Stomach (tissue), 9 donors: ENCODE data around the gene ASAP2. TPM values are rescaled to one million over a fixed set of nuclear protein-coding genes. Genes with fewer than 3 reads are reported as not detected.
A peak's percentile ranks its signal among the peaks of the same experiment; 100 is the strongest.

ENCODE experiments used
- DNase-seq, 2 donors: peaks; one replicate each; pipeline versions ENCODE4 v3.0.0 to v3.0.0-alpha.2; 2013 to 2019
- H3K27ac ChIP-seq, 5 donors: fragments of 200-600 bp in 4 of 5; sonication (generic) in 4 of 5; one replicate each; pipeline ENCODE4 v1.5.1; 2013 to 2019; ENCODE audit warnings: mild to moderate bottlenecking in 1 of 5, moderate library complexity in 1 of 5
- H3K27me3 ChIP-seq, 3 donors: fragments of 200-600 bp; sonication (generic); one replicate each; pipeline ENCODE4 v1.5.1; 2017 to 2019; ENCODE audit warnings: mixed run types in 1 of 3
- H3K36me3 ChIP-seq, 4 donors: fragments of 200-600 bp; sonication (generic); 1 replicate in 3 of 4; 2 replicates in 1 of 4; pipeline ENCODE4 v1.5.1; 2016 to 2019
- H3K4me1 ChIP-seq, 4 donors: fragments of 200-600 bp; sonication (generic); one replicate each; pipeline ENCODE4 v1.5.1; 2016 to 2019
- H3K4me3 ChIP-seq, 4 donors: fragments of 200-600 bp; sonication (generic) in 3 of 4; one replicate each; pipeline ENCODE4 v1.5.1; 2016 to 2019; ENCODE audit warnings: mild to moderate bottlenecking in 1 of 4
- H3K9me3 ChIP-seq, 4 donors: fragments of 200-600 bp; sonication (generic); one replicate each; pipeline ENCODE4 v1.5.1; 2016 to 2019
- EP300 ChIP-seq: sonication (generic); formaldehyde crosslinking; IDR thresholded peaks from one replicate; pipeline ENCODE4 v1.6.1; 2017; ENCODE audit warnings: antibody characterized with exemption
- POLR2A ChIP-seq, 4 donors: fragments of 450-650 bp; IDR thresholded peaks; one replicate each; pipeline ENCODE4 v1.6.1; 2016; ENCODE audit warnings: antibody characterized with exemption in 4 of 4, control low read depth in 2 of 4, mild to moderate bottlenecking in 1 of 4, moderate library complexity in 1 of 4
- POLR2AphosphoS5 ChIP-seq, 3 donors: sonication (generic); formaldehyde crosslinking; IDR thresholded peaks; one replicate each; pipeline ENCODE4 v1.6.1; 2016; ENCODE audit warnings: antibody characterized with exemption in 3 of 3
- WGBS, 5 donors: extraction: QIAGEN DNeasy Blood & Tissue Kit in 3 of 5; methylation state at CpG; one replicate each; pipeline versions ENCODE4 v1.1.5 to v1.1.7; 2013 to 2018; 5-methylcytosine and 5-hydroxymethylcytosine counted together
- intact Hi-C: fragments of 100-400 bp; cut with DNase I; formaldehyde crosslinking; loops from one replicate; pipeline ENCODE4 v1.15.1; 2023; ENCODE audit warnings: low total_unique reads
- polyA plus RNA-seq, 3 donors: library from polyadenylated mRNA; stranded (reverse); fragments of 200-250 nt; gene quantifications; one replicate each; pipeline ENCODE4 v1.2.3, GENCODE V29; 2013
- total RNA-seq, 5 donors: library from RNA; depleted of rRNA; stranded (reverse); fragments of >200 nt; gene quantifications; one replicate each; pipeline versions ENCODE4 v1.1.0 to v1.2.3, GENCODE V29; 2014 to 2016
- TF ChIP-seq, protein P1 (sequence below), 7 experiments: fragments of 450-650 bp in 4 of 7; fragments of 200-600 bp in 3 of 7; sonication (generic) in 3 of 7; IDR thresholded peaks; one replicate each; pipeline ENCODE4 v1.5.1; 2016 to 2019; ENCODE audit warnings: antibody characterized with exemption in 7 of 7, control low read depth in 2 of 7, mild to moderate bottlenecking in 1 of 7
- donor health status: healthy with polysubstance abuse.
- donor health status: Bipolar disorder and iron deficiency.
- donor health status: healthy.

ASAP2 gene
- total and polyA plus RNA-seq, 8 donors: 9.7 to 55.4 (median 33.7) TPM

- H3K27ac ChIP-seq: peak overlapping the region; percentile 60 to 94 (median 92)
- H3K9me3 ChIP-seq: no peaks in the 10 kb centered on the region
- 27 to 50% (median 41%) methylated on average over 2 of the region's 2 CpGs for WGBS, 5 donors
- H3K27me3 ChIP-seq: peaks cover 0 to 12% (median 0%) of the 10 kb centered on the region in 3 donors
- TF ChIP-seq, protein P1, sequence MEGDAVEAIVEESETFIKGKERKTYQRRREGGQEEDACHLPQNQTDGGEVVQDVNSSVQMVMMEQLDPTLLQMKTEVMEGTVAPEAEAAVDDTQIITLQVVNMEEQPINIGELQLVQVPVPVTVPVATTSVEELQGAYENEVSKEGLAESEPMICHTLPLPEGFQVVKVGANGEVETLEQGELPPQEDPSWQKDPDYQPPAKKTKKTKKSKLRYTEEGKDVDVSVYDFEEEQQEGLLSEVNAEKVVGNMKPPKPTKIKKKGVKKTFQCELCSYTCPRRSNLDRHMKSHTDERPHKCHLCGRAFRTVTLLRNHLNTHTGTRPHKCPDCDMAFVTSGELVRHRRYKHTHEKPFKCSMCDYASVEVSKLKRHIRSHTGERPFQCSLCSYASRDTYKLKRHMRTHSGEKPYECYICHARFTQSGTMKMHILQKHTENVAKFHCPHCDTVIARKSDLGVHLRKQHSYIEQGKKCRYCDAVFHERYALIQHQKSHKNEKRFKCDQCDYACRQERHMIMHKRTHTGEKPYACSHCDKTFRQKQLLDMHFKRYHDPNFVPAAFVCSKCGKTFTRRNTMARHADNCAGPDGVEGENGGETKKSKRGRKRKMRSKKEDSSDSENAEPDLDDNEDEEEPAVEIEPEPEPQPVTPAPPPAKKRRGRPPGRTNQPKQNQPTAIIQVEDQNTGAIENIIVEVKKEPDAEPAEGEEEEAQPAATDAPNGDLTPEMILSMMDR (IDR thresholded peaks at IDR 0.05): no peak
- TF ChIP-seq POLR2AphosphoS5 (IDR thresholded peaks at IDR 0.05) (peak in 1 of 3 donors; percentile 21), POLR2A (IDR thresholded peaks at IDR 0.05) (no peak), EP300 (no peak)
- no peaks in the 10 kb centered on the region for H3K36me3 ChIP-seq
- H3K4me1 ChIP-seq: peaks cover 50 to 89% (median 71%) of the 10 kb centered on the region in 4 donors
- DNase-seq: peak in 1 of 2 donors; percentile 46
- intact Hi-C loops: no loop called here
- H3K4me3 ChIP-seq: no peak overlapping the region
These were observed 3.4 kb downstream of the ASAP2 start for GRCh38 chr2:9210030-9210429.

DNA sequence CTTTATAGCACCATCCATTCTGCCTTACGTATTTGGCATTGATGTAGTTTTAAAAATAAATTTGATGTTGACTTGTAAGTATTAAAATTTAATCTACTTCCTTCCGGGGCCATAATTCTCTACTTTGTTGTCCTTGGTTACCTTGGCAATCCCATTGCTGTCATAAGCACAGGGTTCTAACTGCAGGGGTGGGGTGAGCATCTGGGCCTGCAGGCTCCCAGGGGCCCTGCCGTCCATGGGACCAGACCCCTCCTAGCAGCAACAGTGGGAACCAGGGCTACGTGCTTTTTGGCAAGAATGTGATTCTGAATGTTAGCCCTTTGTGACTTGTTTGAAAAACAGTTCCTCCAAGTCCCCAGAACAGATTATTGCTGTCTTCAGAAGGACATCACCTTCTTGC, 4.9 kb downstream of the ASAP2 start:
- DNase-seq: peak in 1 of 2 donors; percentile 80
- Histone ChIP-seq H3K9me3 (no peaks in the 10 kb centered on the region), H3K4me3 (no peak overlapping the region), H3K27ac (peak overlapping the region; percentile 75 to 94 (median 90)), H3K4me1 (peaks cover 49 to 89% (median 72%) of the 10 kb centered on the region in 4 donors), H3K27me3 (peaks cover 0 to 12% (median 0%) of the 10 kb centered on the region in 3 donors), H3K36me3 (no peaks in the 10 kb centered on the region)
- WGBS, 5 donors: 25 to 40% (median 29%) methylated on average over 4 of the region's 4 CpGs
- intact Hi-C loops: no loop called here
- TF ChIP-seq, protein P1 (IDR thresholded peaks at IDR 0.05): no peak
- no peak for TF ChIP-seq POLR2AphosphoS5 (IDR thresholded peaks at IDR 0.05)
- no peak for TF ChIP-seq EP300
- no peak for TF ChIP-seq POLR2A (IDR thresholded peaks at IDR 0.05)

DNA sequence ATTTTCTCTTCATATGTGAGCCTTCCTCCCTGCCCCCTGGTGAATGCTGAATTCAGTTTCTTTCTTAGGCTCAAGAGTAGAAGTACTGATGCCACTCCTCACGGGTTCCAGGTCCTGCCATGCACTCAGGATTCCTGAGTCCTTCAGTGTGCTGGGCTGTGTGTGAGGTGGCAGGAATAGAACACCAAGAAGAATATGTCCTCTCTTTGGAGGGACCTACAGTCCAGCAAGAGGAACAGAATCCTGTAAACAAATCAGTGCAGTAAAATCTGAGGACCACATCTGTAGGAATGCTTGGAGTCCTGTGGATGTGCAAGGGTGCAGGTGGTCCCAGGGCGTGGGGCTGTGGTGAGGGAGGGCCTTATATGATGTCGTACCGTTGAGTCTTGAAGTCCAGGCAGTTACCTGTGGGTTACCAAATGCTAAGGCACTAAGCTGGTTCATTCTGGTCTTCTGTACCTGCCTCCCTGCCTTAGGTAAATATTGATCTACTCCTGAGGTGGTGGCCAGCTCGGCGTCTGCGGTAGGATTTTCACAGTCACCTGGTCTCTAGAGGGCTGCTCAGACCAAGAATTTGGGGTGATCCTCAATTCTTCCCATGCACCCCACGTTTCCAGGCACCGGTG, 5.5 kb downstream of the ASAP2 start:
- Histone ChIP-seq H3K36me3 (no peaks in the 10 kb centered on the region), H3K9me3 (no peaks in the 10 kb centered on the region), H3K27ac (peak overlapping the region; percentile 75 to 94 (median 90)), H3K27me3 (peaks cover 0 to 10% (median 0%) of the 10 kb centered on the region in 3 donors), H3K4me3 (peak overlapping the region in 2 of 4 donors; percentile 7 to 25), H3K4me1 (peaks cover 49 to 95% (median 76%) of the 10 kb centered on the region in 4 donors)
- 28 to 73% (median 41%) methylated on average over 7 to 9 of the region's 9 CpGs for WGBS, 5 donors
- peak in 1 of 3 donors; percentile 63 for TF ChIP-seq POLR2AphosphoS5 (IDR thresholded peaks at IDR 0.05)
- TF ChIP-seq EP300: no peak
- intact Hi-C loops: no loop called here
- peak; percentile 76 to 86 for DNase-seq

GRCh38 chr2:9212661-9213411, 6.2 kb downstream of the ASAP2 start:
- 27 to 46% (median 37%) methylated on average over 18 to 19 of the region's 19 CpGs for WGBS, 5 donors
- intact Hi-C loops: no loop called here
- H3K4me1 ChIP-seq: peaks cover 49 to 90% (median 74%) of the 10 kb centered on the region in 4 donors
- H3K27ac ChIP-seq: peak overlapping the region; percentile 75 to 94 (median 90)
- peak overlapping the region in 3 of 4 donors; percentile 7 to 25 (median 19) for H3K4me3 ChIP-seq
- no peaks in the 10 kb centered on the region for H3K9me3 ChIP-seq
- TF ChIP-seq EP300 (no peak), POLR2AphosphoS5 (IDR thresholded peaks at IDR 0.05) (peak in 1 of 3 donors; percentile 76)
- H3K36me3 ChIP-seq: no peaks in the 10 kb centered on the region
- peaks cover 0 to 3% (median 0%) of the 10 kb centered on the region in 3 donors for H3K27me3 ChIP-seq
- DNase-seq: peak; percentile 46 to 49

DNA sequence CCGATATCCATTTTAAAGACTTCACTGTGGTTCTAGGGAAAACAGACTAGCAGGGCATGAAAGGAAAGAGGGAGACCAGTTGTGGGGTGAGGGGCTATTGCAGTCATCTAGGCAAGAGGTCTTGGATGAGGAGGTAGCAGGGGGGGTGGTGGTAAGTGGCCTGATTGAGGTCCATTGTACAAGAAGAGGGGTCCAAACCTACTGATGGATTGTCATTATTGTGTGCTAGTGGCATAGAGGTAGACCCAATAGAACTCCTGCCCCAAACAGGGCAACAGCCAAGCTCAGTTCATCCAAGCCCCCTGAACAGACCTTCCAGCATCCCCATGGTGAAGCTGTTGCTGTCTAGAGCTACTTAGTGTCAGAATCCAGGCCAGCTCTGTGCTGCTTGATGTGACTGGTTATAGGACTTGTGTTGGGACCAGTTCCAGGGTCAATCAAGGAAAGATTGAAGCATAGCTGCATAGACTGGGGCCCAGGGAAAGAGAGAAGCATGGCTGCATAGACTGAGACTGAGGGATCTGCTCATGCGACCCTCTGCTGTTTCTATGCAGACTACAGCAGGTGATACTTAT, 7.0 kb downstream of the ASAP2 start:
- Histone ChIP-seq H3K27me3 (no peaks in the 10 kb centered on the region), H3K4me1 (peaks cover 46 to 89% (median 71%) of the 10 kb centered on the region in 4 donors), H3K9me3 (no peaks in the 10 kb centered on the region), H3K36me3 (no peaks in the 10 kb centered on the region), H3K27ac (peak overlapping the region; percentile 75 to 94 (median 90)), H3K4me3 (no peak overlapping the region)
- no peak for TF ChIP-seq POLR2AphosphoS5 (IDR thresholded peaks at IDR 0.05)
- TF ChIP-seq, protein P1 (IDR thresholded peaks at IDR 0.05): no peak
- no peak for TF ChIP-seq EP300
- no peak for TF ChIP-seq POLR2A (IDR thresholded peaks at IDR 0.05)
- 86 to 95% (median 92%) methylated on average over 2 of the region's 2 CpGs for WGBS, 5 donors
- DNase-seq: no peak
- intact Hi-C loops: no loop called here
